HCT116 (cell line): ENCODE measurements around the gene ENDOD1. TPM values are rescaled to one million over a fixed set of nuclear protein-coding genes. Genes with fewer than 3 reads are reported as not detected.

Experiments
- ATAC-seq: fragments of 200-7000 bp; cut with Tn5 transposase; 2 replicates; pipeline ENCODE4 v1.9.1; 2020; ENCODE audit warnings: mild to moderate bottlenecking, moderate library complexity
- BruUV-seq: library from RNA; stranded (reverse); fragments of 400-500 nt; replicated peaks from 2 replicates; lab custom pipeline; 2021; lab: Mats Ljungman, UMichigan
- CTCF ChIA-PET: fragments of 300-600 bp; sonication (Branson Sonifier 250); formaldehyde crosslinking; loops from one replicate; lab custom pipeline; 2021; ENCODE audit warnings: antibody characterized with exemption; lab: Charles Lee
- POLR2A ChIA-PET: fragments of 300-600, 350-600 bp; sonication (Branson Sonifier 250); formaldehyde crosslinking; loops from one replicate; lab custom pipeline; 2021; ENCODE audit warnings: antibody characterized with exemption; lab: Charles Lee
- RAD21 ChIA-PET, 2 experiments: fragments of 300-600 bp; sonication (Branson Sonifier 250); formaldehyde crosslinking; loops; one replicate each; lab custom pipeline; 2023; ENCODE audit warnings: low total read pairs in 2 of 2; ENCODE audit not compliant: uncharacterized antibody in 2 of 2, unreplicated experiment in 2 of 2, low non-redundant PET in 1 of 2; lab: Charles Lee
- DNase-seq: peaks from one replicate; pipeline ENCODE4 v3.0.0-alpha.2; 2010; ENCODE audit warnings: low read depth, low spot score
- H2AFZ ChIP-seq: fragments of 200-600 bp; shearing (Covaris generic), sonication (generic); 2 replicates; pipeline ENCODE4 v1.6.1; 2017; ENCODE audit warnings: low read depth, mixed run types, mixed read lengths, antibody characterized with exemption, low read length; ENCODE audit not compliant: poor library complexity, severe bottlenecking
- H3K27ac ChIP-seq: 2 replicates; pipeline ENCODE4 v1.5.1; 2012; ENCODE audit warnings: low read depth, low read length
- H3K27me3 ChIP-seq: fragments of 200-600 bp; sonication (generic); 2 replicates; pipeline ENCODE4 v1.6.1; 2016; ENCODE audit warnings: mixed run types, low read length, mixed read lengths; ENCODE audit not compliant: insufficient read depth
- H3K36me3 ChIP-seq, 2 experiments: fragments of 200-500 bp in 1 of 2; fragments of 200-600 bp in 1 of 2; sonication (Bioruptor generic) in 1 of 2; sonication (generic) in 1 of 2; 2 replicates each; pipeline versions ENCODE4 v1.5.1 to v1.6.1; 2014 to 2016; ENCODE audit warnings: low read length in 2 of 2, inconsistent platforms in 1 of 2, mixed read lengths in 1 of 2, mixed run types in 1 of 2; ENCODE audit not compliant: insufficient read depth in 2 of 2, control insufficient read depth in 1 of 2
- H3K4me1 ChIP-seq, 2 experiments: fragments of 200-600 bp in 1 of 2; sonication (generic) in 1 of 2; 2 replicates each; pipeline versions ENCODE4 v1.5.1 to v1.6.1; 2012 to 2017; ENCODE audit warnings: low read length in 2 of 2, inconsistent platforms in 1 of 2, mild to moderate bottlenecking in 1 of 2, mixed read lengths in 1 of 2, mixed run types in 1 of 2, moderate library complexity in 1 of 2; ENCODE audit not compliant: insufficient read depth in 2 of 2, control insufficient read depth in 1 of 2
- H3K4me2 ChIP-seq: fragments of 200-600 bp; sonication (generic); 2 replicates; pipeline ENCODE4 v1.6.1; 2017; ENCODE audit warnings: mixed run types, low read length, mixed read lengths
- H3K4me3 ChIP-seq, 2 experiments: fragments of 200-600 bp in 1 of 2; sonication (generic) in 1 of 2; replicated peaks in 1 of 2; 2 replicates each; pipeline ENCODE4 v1.5.1; 2011 to 2016; ENCODE audit warnings: low read length in 2 of 2, control low read depth in 1 of 2, low read depth in 1 of 2, mild to moderate bottlenecking in 1 of 2, mixed read lengths in 1 of 2, mixed run types in 1 of 2
- H3K79me2 ChIP-seq: fragments of 200-600 bp; sonication (generic); 2 replicates; pipeline ENCODE4 v1.6.1; 2017; ENCODE audit warnings: mild to moderate bottlenecking, mixed run types, low read length, moderate library complexity, mixed read lengths; ENCODE audit not compliant: insufficient read depth
- H3K9ac ChIP-seq: fragments of 200-600 bp; sonication (generic); 2 replicates; pipeline ENCODE4 v1.6.1; 2016; ENCODE audit warnings: low read length, mixed read lengths
- H3K9me2 ChIP-seq: fragments of 200-600 bp; sonication (generic), shearing (Covaris generic); 2 replicates; pipeline ENCODE4 v1.6.1; 2017; ENCODE audit warnings: mixed run types, mild to moderate bottlenecking, moderate library complexity; ENCODE audit not compliant: insufficient read depth
- H3K9me3 ChIP-seq, 2 experiments: fragments of 200-500 bp in 1 of 2; fragments of 200-600 bp in 1 of 2; sonication (Bioruptor generic) in 1 of 2; sonication (generic) in 1 of 2; 2 replicates each; pipeline ENCODE4 v1.6.1; 2014 to 2017; ENCODE audit warnings: low read length in 2 of 2, mixed read lengths in 2 of 2, inconsistent platforms in 1 of 2, low read depth in 1 of 2, mild to moderate bottlenecking in 1 of 2, mixed run types in 1 of 2, moderate library complexity in 1 of 2; ENCODE audit not compliant: control insufficient read depth in 1 of 2, insufficient read depth in 1 of 2
- H4K20me1 ChIP-seq: fragments of 200-600 bp; sonication (generic), shearing (Covaris generic); 2 replicates; pipeline ENCODE4 v1.6.1; 2017; ENCODE audit warnings: mixed run types, mild to moderate bottlenecking, moderate library complexity; ENCODE audit not compliant: insufficient read depth
- ELF1 ChIP-seq: IDR thresholded peaks from 2 replicates; pipeline ENCODE4 v1.6.1; 2012; ENCODE audit warnings: low read depth, borderline replicate concordance
- EZH2 ChIP-seq: fragments of 200-600 bp; sonication (generic); IDR thresholded peaks from 2 replicates; pipeline ENCODE4 v1.6.1; 2017; ENCODE audit warnings: antibody characterized with exemption, mixed run types
- EZH2phosphoT487 ChIP-seq: fragments of 200-600 bp; IDR thresholded peaks from 2 replicates; pipeline ENCODE4 v1.6.1; 2018; ENCODE audit warnings: antibody characterized with exemption, borderline replicate concordance
- RAD21 ChIP-seq: IDR thresholded peaks from 2 replicates; pipeline ENCODE4 v1.6.1; 2012; ENCODE audit warnings: low read depth, mild to moderate bottlenecking
- YY1 ChIP-seq: IDR thresholded peaks from 2 replicates; pipeline ENCODE4 v1.6.1; 2011; ENCODE audit warnings: low read length, low read depth, moderate library complexity, mild to moderate bottlenecking; ENCODE audit not compliant: insufficient replicate concordance; ENCODE audit errors: extremely low read depth
- ZNF274 ChIP-seq: fragments of 200-500 bp; sonication (Bioruptor generic); IDR thresholded peaks from 2 replicates; pipeline ENCODE4 v1.6.1; 2014; ENCODE audit warnings: mild to moderate bottlenecking, low read depth, low read length, inconsistent platforms
- intact Hi-C: fragments of 100-400 bp; cut with micrococcal nuclease; formaldehyde crosslinking; loops from 2 replicates; pipeline ENCODE4 v1.10.0; 2022
- total RNA-seq: library from RNA; stranded (reverse); gene quantifications from one replicate; pipeline ENCODE4 v1.2.1, GENCODE V29; 2021; ENCODE audit not compliant: unreplicated experiment
- TF ChIP-seq, protein P1 (sequence below): IDR thresholded peaks from 2 replicates; pipeline ENCODE4 v1.6.1; 2012
- TF ChIP-seq, protein P2 (sequence below): IDR thresholded peaks from 2 replicates; pipeline ENCODE4 v1.6.1; 2012
- TF ChIP-seq, protein P3 (sequence below): IDR thresholded peaks from 2 replicates; pipeline ENCODE4 v1.6.1; 2011; ENCODE audit warnings: mild to moderate bottlenecking, low read length, moderate library complexity; ENCODE audit not compliant: insufficient replicate concordance; ENCODE audit errors: extremely low read depth

ENDOD1 gene
- total RNA-seq, 1 experiment from 2014 or later: 33.6 TPM

DNA sequence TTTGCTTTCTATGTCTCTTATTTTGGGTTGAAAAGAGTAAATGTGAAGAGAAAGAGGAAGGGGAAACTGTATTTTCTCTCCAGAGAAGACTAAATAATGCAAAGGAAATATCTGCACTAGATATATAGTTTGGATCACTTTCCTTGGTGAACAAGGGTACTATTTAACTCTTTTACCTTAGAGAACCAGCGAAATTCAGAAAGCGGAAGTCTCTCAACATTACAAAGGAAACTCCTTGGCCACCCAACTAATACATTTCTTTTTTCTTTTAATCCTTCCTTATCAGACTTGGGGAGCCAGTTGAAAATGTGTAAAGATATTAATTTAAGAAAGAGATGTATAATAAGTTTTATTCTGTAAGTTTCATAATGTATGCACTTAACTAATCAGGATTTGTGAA lies 77.1 kb downstream of the ENDOD1 start (continued):
- TF ChIP-seq, protein P1, sequence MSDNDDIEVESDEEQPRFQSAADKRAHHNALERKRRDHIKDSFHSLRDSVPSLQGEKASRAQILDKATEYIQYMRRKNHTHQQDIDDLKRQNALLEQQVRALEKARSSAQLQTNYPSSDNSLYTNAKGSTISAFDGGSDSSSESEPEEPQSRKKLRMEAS: no peak
- TF ChIP-seq, protein P2, sequence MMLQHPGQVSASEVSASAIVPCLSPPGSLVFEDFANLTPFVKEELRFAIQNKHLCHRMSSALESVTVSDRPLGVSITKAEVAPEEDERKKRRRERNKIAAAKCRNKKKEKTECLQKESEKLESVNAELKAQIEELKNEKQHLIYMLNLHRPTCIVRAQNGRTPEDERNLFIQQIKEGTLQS: no peak
- no peak for TF ChIP-seq ZNF274

DNA sequence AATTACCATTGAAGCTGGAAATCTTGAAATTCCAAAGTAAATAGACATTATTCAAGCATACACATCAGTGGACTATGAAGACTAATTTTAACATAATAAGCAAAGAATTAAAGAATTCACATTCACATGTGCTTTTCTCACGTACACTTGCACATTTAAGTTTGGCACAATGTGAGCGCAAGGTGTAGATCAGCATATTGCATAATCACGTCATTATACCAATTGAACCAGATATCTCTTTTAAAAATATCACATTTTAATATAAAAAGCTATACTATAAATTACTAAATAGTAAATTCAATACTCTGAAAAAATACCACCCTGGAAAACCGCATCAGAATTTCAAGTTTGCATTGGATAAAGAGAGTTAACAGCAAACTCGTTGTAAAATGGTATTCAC lies 80.6 kb downstream of the ENDOD1 start:
- no peak overlapping the region for H3K9ac ChIP-seq
- H4K20me1 ChIP-seq: no peaks in the 10 kb centered on the region
- ChIA-PET RAD21 (no interaction called here), POLR2A (no interaction called here), CTCF (no interaction called here)
- no peaks in the 10 kb centered on the region for H3K27me3 ChIP-seq
- no peak overlapping the region for H3K4me2 ChIP-seq
- no peaks in the 10 kb centered on the region for H3K79me2 ChIP-seq
- no peak for DNase-seq
- H3K4me1 ChIP-seq: no peaks in the 10 kb centered on the region
- no peak overlapping the region for H2AFZ ChIP-seq
- no peak for TF ChIP-seq EZH2phosphoT487
- no peak for TF ChIP-seq YY1
- TF ChIP-seq RAD21: no peak
- no peak overlapping the region for H3K27ac ChIP-seq
- BruUV-seq: no TSS peak
- H3K9me2 ChIP-seq: no peaks in the 10 kb centered on the region
- intact Hi-C loops: no loop called here
- no peaks in the 10 kb centered on the region for H3K9me3 ChIP-seq
- H3K4me3 ChIP-seq: no peak overlapping the region
- no peak for ATAC-seq
- no peaks in the 10 kb centered on the region for H3K36me3 ChIP-seq

DNA sequence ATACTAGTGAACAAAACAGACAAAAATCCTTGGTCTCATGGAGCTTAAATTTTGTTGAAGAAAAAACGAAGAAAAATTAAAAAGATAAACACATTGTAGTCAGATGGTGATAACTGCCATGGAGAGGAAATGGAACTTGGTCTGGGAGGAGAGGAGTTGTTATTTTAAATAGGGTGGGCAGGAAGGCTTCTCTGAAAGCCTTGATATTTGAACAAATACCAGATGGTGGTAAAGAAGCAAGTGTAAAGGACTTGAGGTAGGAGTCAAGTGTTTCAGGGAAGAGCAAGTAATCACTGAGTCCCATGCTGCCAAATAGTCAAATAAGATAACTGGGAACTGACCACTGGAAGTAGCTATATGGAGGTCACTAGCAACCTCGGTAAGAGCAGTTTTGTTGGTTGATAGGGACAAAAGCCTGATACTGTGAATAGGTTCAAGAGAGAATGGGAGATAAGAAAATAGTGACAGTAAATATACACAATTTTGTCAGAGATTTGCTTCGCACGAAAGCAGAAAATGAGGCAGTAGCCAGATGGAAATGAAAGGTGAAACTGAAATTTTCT lies 86.3 kb downstream of the ENDOD1 start:
- H3K36me3 ChIP-seq: no peaks in the 10 kb centered on the region; a peak in 1 of 4 replicates
- no peaks in the 10 kb centered on the region for H3K27me3 ChIP-seq
- ChIA-PET CTCF (no interaction called here), RAD21 (no interaction called here), POLR2A (no interaction called here)
- no peaks in the 10 kb centered on the region for H4K20me1 ChIP-seq
- BruUV-seq: no TSS peak
- no peaks in the 10 kb centered on the region for H3K4me1 ChIP-seq
- H3K9ac ChIP-seq: no peak overlapping the region
- no peak overlapping the region for H3K4me3 ChIP-seq
- H3K4me2 ChIP-seq: no peak overlapping the region
- no peak for TF ChIP-seq RAD21
- no peak for TF ChIP-seq EZH2
- no peak for TF ChIP-seq YY1
- TF ChIP-seq ELF1: no peak
- TF ChIP-seq, protein P3, sequence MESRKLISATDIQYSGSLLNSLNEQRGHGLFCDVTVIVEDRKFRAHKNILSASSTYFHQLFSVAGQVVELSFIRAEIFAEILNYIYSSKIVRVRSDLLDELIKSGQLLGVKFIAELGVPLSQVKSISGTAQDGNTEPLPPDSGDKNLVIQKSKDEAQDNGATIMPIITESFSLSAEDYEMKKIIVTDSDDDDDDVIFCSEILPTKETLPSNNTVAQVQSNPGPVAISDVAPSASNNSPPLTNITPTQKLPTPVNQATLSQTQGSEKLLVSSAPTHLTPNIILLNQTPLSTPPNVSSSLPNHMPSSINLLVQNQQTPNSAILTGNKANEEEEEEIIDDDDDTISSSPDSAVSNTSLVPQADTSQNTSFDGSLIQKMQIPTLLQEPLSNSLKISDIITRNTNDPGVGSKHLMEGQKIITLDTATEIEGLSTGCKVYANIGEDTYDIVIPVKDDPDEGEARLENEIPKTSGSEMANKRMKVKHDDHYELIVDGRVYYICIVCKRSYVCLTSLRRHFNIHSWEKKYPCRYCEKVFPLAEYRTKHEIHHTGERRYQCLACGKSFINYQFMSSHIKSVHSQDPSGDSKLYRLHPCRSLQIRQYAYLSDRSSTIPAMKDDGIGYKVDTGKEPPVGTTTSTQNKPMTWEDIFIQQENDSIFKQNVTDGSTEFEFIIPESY: no peak
- no peak for DNase-seq
- H3K9me3 ChIP-seq: no peaks in the 10 kb centered on the region
- intact Hi-C loops: no loop called here
- no peaks in the 10 kb centered on the region for H3K9me2 ChIP-seq
- no peak for ATAC-seq
- no peaks in the 10 kb centered on the region for H3K79me2 ChIP-seq
- H3K27ac ChIP-seq: no peak overlapping the region
- H2AFZ ChIP-seq: no peak overlapping the region
